Common myeloid progenitor, CD34-positive (primary cell): Measurements from ENCODE around the gene THG1L.
"Not testable (repeated sequence)": the region's sequence is repeated elsewhere in the genome, so short reads cannot be mapped to it uniquely, and the experiment has no call there.

ENCODE experiments used
- CTCF ChIA-PET: fragments of 350-600 bp; sonication (Branson Sonifier 250); formaldehyde crosslinking; loops from one replicate; lab custom pipeline; 2021; ENCODE audit warnings: antibody characterized with exemption; lab: Charles Lee
- POLR2A ChIA-PET: fragments of 350-600 bp; sonication (Branson Sonifier 250); formaldehyde crosslinking; loops from one replicate; lab custom pipeline; 2021; ENCODE audit warnings: antibody characterized with exemption; lab: Charles Lee
- DNase-seq, 3 donors: peaks; one replicate each; pipeline versions ENCODE4 v3.0.0 to v3.0.0-alpha.2; 2013
- H3K27ac ChIP-seq, 2 experiments: 1 replicate in 1 of 2; 2 replicates in 1 of 2; pipeline ENCODE4 v1.7.0; 2013; ENCODE audit warnings: inconsistent platforms in 2 of 2, low read length in 2 of 2, mild to moderate bottlenecking in 2 of 2, low read depth in 1 of 2, moderate library complexity in 1 of 2; ENCODE audit not compliant: severe bottlenecking in 2 of 2, insufficient read depth in 1 of 2, poor library complexity in 1 of 2
- H3K27me3 ChIP-seq, 5 experiments: replicated peaks in 2 of 5; 1 replicate in 3 of 5; 2 replicates in 2 of 5; pipeline versions ENCODE4 v1.6.1 to v1.7.0; 2013; ENCODE audit warnings: low read length in 4 of 5, mild to moderate bottlenecking in 2 of 5, moderate library complexity in 2 of 5, inconsistent platforms in 1 of 5; ENCODE audit not compliant: insufficient read depth in 5 of 5, control insufficient read depth in 4 of 5
- H3K36me3 ChIP-seq, 4 experiments: 1 replicate in 2 of 4; 2 replicates in 2 of 4; pipeline versions ENCODE4 v1.6.1 to v1.7.0; 2013; ENCODE audit warnings: low read length in 3 of 4, control low read depth in 1 of 4, mild to moderate bottlenecking in 1 of 4; ENCODE audit not compliant: control insufficient read depth in 4 of 4, insufficient read depth in 4 of 4
- H3K4me1 ChIP-seq, 4 experiments: 1 replicate in 3 of 4; 2 replicates in 1 of 4; pipeline versions ENCODE4 v1.6.1 to v1.7.1; 2013; ENCODE audit warnings: low read length in 3 of 4, mild to moderate bottlenecking in 3 of 4, control low read depth in 1 of 4, inconsistent platforms in 1 of 4, moderate library complexity in 1 of 4; ENCODE audit not compliant: control insufficient read depth in 4 of 4, insufficient read depth in 4 of 4; ENCODE audit errors: control extremely low read depth in 1 of 4
- H3K4me3 ChIP-seq, 7 experiments: 1 replicate in 4 of 7; 2 replicates in 3 of 7; pipeline versions ENCODE4 v1.5.1 to v1.7.0; 2013; ENCODE audit warnings: mild to moderate bottlenecking in 7 of 7, low read length in 6 of 7, moderate library complexity in 6 of 7, inconsistent platforms in 2 of 7, low read depth in 2 of 7, control low read depth in 1 of 7; ENCODE audit not compliant: insufficient read depth in 4 of 7, control insufficient read depth in 1 of 7; ENCODE audit errors: extremely low read depth in 1 of 7
- H3K9me3 ChIP-seq, 5 experiments: 1 replicate in 4 of 5; 2 replicates in 1 of 5; pipeline versions ENCODE4 v1.6.1 to v1.7.1; 2013; ENCODE audit warnings: low read length in 4 of 5, mild to moderate bottlenecking in 2 of 5, inconsistent platforms in 1 of 5, low read depth in 1 of 5, moderate library complexity in 1 of 5; ENCODE audit not compliant: control insufficient read depth in 4 of 5, insufficient read depth in 2 of 5; ENCODE audit errors: control extremely low read depth in 1 of 5
- WGBS: methylation state at CpG from one replicate; pipeline ENCODE4 v1.1.5; 2013; ENCODE audit not compliant: insufficient coverage; 5-methylcytosine and 5-hydroxymethylcytosine counted together

Gene THG1L

DNA sequence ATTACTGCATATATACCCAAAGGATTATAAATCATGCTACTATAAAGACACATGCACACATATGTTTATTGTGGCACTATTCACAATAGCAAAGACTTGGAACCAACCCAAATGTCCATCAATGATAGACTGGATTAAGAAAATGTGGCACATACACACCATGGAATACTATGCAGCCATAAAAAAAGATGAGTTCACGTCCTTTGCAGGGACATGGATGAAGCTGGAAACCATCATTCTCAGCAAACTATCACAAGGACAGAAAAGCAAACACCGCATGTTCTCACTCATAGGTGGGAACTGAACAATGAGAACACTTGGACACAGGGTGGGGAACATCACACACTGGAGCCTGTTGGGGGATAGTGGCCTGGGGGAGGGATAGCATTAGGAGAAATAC lies 4.6 kb upstream of the THG1L start:
- POLR2A ChIA-PET, CTCF ChIA-PET, H3K4me1 ChIP-seq, H3K36me3 ChIP-seq, H3K9me3 ChIP-seq, H3K27me3 ChIP-seq, DNase-seq, H3K27ac ChIP-seq, H3K4me3 ChIP-seq: not testable (repeated sequence)
- WGBS = no CpG with 5 or more reads among the region's 2 CpGs

DNA sequence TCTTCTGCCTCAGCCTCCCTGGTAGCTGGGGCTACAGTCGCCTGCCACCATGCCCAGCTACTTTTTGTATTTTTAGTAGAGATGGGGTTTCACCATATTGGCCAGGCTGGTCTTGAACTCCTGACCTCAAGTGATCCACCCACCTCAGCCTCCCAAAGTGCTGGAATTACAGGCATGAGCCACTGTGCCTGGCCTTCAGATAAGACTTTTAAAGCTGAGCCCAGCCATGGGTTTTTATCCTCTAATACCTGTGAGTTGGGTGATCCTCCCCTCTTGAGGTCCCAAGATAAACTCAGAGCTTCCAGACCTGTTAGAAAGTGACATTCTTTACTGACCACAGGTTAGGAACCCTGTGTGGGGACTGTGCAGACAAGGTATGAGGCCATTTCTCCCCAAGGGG lies 3.4 kb upstream of the THG1L start:
- not testable (repeated sequence) for H3K27me3 ChIP-seq, H3K27ac ChIP-seq, H3K9me3 ChIP-seq, H3K36me3 ChIP-seq, DNase-seq, H3K4me3 ChIP-seq
- peaks cover 6 to 11% (median 9%) of the 10 kb centered on the region in 4 experiments for H3K4me1 ChIP-seq
- CTCF ChIA-PET = interaction anchor here (0.9 to 1.1 kb wide), 2 partner anchors 9 to 10 kb away, joined by 3 read pairs; no protein-coding TSS in a partner anchor
- POLR2A ChIA-PET = interaction anchor here (0.6 to 0.7 kb wide), 2 partner anchors 46 to 53 kb away, joined by 3 to 4 read pairs; no protein-coding TSS in a partner anchor
- WGBS = no CpG with 5 or more reads among the region's 1 CpG

DNA sequence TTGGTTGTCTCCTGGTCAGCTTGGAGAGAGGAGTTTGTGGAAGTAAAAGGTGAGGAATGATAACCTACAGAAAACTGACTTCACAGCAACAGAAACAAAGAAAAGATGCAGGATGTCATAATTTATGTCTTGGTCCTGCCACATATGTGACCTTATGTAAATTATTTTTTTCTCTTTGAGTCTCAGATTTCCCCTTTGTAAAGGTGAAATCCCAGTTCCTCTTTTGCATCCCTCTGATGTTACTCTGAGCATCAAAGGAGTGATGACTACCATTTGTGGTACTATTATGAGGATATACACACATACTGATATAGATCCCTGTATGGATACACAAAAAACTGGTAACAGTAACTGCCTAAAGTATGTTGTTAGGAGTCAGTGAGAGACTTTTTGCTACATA lies 1.4 kb upstream of the THG1L start:
- peaks cover 6 to 11% (median 9%) of the 10 kb centered on the region in 4 experiments for H3K4me1 ChIP-seq
- ChIA-PET POLR2A (no interaction called here), CTCF (interaction anchor here (5.3 kb wide), 1 partner anchor 13 kb away, joined by 32 read pairs; the partner anchor contains the start of gene LSM11)
- H3K4me3 ChIP-seq = no peak overlapping the region
- DNase-seq = peak in 1 of 3 donors; percentile 31
- peaks cover 0 to 1% (median 0%) of the 10 kb centered on the region in 5 experiments for H3K9me3 ChIP-seq
- H3K27me3 ChIP-seq = no peaks in the 10 kb centered on the region
- H3K36me3 ChIP-seq = peaks cover 3 to 8% (median 5%) of the 10 kb centered on the region in 4 experiments
- no peak overlapping the region for H3K27ac ChIP-seq

DNA sequence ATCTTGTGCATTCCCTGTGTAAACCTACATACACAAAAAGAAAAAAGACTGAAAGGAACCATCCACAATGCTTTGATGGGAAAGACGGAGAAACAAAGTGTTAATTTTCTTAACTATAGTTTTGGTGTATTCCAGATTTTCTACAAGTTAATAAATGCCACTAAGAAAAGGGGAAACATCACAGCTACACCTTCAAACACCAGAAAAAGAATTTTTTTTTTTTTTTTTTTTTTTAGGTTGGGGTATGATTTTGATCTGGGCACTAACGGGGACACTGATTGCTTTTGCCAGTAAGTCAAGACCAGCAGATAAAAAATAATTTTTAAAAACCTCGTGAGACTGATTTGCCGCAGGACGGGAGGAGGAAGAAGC lies 334 bp upstream of the THG1L start:
- no peak for DNase-seq
- H3K9me3 ChIP-seq = peaks cover 0 to 1% (median 0%) of the 10 kb centered on the region in 5 experiments
- ChIA-PET CTCF (interaction anchor here (0.9 to 5.3 kb wide), 3 partner anchors 12 to 20 kb away, joined by 3 to 32 read pairs (median 5); partner anchors contain the start of gene LSM11), POLR2A (no interaction called here)
- peaks cover 6 to 11% (median 9%) of the 10 kb centered on the region in 4 experiments for H3K4me1 ChIP-seq
- peak overlapping the region; percentile 79 to 99 (median 91) for H3K4me3 ChIP-seq
- H3K36me3 ChIP-seq = peaks cover 4 to 9% (median 6%) of the 10 kb centered on the region in 4 experiments
- WGBS = 0% methylated on average over 4 of the region's 5 CpGs
- no peaks in the 10 kb centered on the region for H3K27me3 ChIP-seq
- peak overlapping the region; percentile 83 to 85 for H3K27ac ChIP-seq

DNA sequence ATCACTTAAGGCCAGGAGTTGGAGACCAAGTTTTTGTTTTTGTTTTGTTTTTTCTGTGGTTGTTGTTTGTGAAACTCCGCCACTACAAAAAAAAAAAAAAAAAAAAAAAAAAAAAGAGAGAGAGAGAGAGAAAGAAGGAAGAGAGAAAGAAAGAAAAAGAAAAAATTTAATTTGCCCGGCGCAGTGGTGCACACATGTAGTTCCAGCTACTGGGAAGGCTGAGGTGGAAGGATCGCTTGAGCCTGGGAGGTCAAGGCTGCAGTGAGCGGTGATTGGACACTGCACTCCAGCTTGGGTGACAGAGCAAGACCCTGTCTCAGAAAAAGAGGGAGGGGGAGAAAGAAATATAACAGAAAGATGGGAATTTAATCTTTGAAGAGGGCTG lies 902 bp downstream of the THG1L start:
- H3K27ac ChIP-seq = peak overlapping the region in 1 of 2 experiments; percentile 83
- CTCF ChIA-PET = interaction anchor here (1.4 to 5.3 kb wide), 2 partner anchors 11 to 21 kb away, joined by 3 to 32 read pairs; partner anchors contain the start of gene LSM11
- peaks cover 0 to 1% (median 0%) of the 10 kb centered on the region in 5 experiments for H3K9me3 ChIP-seq
- H3K27me3 ChIP-seq = no peaks in the 10 kb centered on the region
- no peak for DNase-seq
- POLR2A ChIA-PET = no interaction called here
- 98% methylated on average over 5 of the region's 5 CpGs for WGBS
- H3K4me3 ChIP-seq = peak overlapping the region in 6 of 7 experiments; percentile 79 to 99 (median 93)
- peaks cover 6 to 11% (median 9%) of the 10 kb centered on the region in 4 experiments for H3K4me1 ChIP-seq
- peaks cover 4 to 21% (median 9%) of the 10 kb centered on the region in 4 experiments for H3K36me3 ChIP-seq

DNA sequence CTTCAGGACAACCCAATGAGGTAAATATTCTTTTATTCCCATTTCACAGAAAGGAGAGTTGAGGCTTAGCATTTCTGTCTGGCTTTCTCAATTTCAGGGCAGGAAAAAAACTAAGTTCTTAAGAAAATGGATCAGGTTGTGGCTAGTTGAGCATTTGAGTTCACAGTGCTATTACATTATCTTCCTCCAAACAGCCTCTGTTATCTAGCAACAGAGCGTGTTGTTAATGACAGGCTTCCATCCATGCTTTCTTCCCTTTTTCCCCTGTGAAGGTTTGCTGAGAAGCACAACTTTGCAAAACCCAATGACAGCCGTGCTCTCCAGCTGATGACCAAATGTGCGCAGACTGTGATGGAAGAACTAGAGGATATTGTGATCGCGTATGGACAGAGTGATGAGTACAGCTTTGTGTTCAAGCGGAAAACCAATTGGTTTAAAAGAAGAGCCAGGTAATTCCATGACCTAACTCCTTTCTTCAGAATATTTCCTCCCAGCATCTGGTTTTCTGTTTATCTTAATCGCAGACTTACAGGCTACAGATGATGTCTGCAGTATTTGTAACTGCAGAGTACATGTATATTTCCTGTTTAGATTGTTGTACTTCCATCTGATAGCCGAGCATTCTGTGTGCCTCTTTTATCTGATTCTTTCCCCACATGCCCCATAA lies 1.5 kb downstream of the THG1L start:
- Histone ChIP-seq H3K9me3 (peaks cover 0 to 1% (median 0%) of the 10 kb centered on the region in 5 experiments), H3K4me1 (peaks cover 6 to 11% (median 9%) of the 10 kb centered on the region in 4 experiments), H3K36me3 (peaks cover 4 to 27% (median 10%) of the 10 kb centered on the region in 4 experiments), H3K27me3 (no peaks in the 10 kb centered on the region), H3K4me3 (no peak overlapping the region), H3K27ac (no peak overlapping the region)
- 92% methylated on average over 5 of the region's 8 CpGs for WGBS
- CTCF ChIA-PET = interaction anchor here (5.3 kb wide), 1 partner anchor 10 kb away, joined by 32 read pairs; the partner anchor contains the start of gene LSM11
- POLR2A ChIA-PET = no interaction called here
- DNase-seq = peak in 2 of 3 donors; percentile 28 to 60

DNA sequence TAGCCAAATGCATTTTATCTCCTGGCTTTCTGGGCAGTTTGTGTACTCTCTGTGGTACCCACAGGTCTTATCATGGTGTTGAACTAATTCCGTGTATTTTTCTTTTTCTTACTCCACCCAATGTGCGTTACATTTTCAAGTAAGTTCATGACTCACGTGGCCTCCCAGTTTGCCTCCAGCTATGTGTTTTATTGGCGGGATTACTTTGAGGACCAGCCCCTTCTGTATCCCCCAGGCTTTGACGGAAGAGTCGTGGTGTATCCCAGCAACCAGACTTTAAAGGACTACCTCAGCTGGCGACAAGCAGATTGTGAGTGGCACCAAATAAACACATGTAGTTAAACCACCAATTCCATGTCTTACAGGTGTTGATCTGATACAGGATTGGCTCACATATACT lies 3.2 kb downstream of the THG1L start:
- CTCF ChIA-PET = interaction anchor here (1.2 to 5.3 kb wide), 2 partner anchors 9 to 15 kb away, joined by 3 to 32 read pairs; partner anchors contain the start of gene LSM11
- Histone ChIP-seq H3K36me3 (peaks cover 6 to 42% (median 15%) of the 10 kb centered on the region in 4 experiments), H3K9me3 (no peaks in the 10 kb centered on the region), H3K4me1 (peaks cover 6 to 11% (median 9%) of the 10 kb centered on the region in 4 experiments), H3K27me3 (no peaks in the 10 kb centered on the region), H3K27ac (no peak overlapping the region), H3K4me3 (no peak overlapping the region)
- 98% methylated on average over 5 of the region's 7 CpGs for WGBS
- POLR2A ChIA-PET = no interaction called here
- no peak for DNase-seq
